IMR-90 (cell line): ENCODE measurements around the gene NRXN2. TPM values are rescaled to one million over a fixed set of nuclear protein-coding genes. Genes with fewer than 3 reads are reported as not detected.

Source experiments
- ATAC-seq: fragments of 200-7000 bp; cut with Tn5 transposase; 2 replicates; pipeline ENCODE4 v1.9.1; 2020; ENCODE audit warnings: low read depth, mild to moderate bottlenecking, moderate library complexity
- BruUV-seq: library from RNA; stranded (reverse); fragments of 400-500 nt; replicated peaks from 2 replicates; lab custom pipeline; 2021; lab: Mats Ljungman, UMichigan
- CTCF ChIA-PET: fragments of 300-600 bp; formaldehyde crosslinking; extraction: SDS; loops from one replicate; lab custom pipeline; 2021; ENCODE audit warnings: antibody characterized with exemption; lab: Yijun Ruan, JAX
- POLR2A ChIA-PET: fragments of 300-600 bp; sonication (Branson Sonifier 250); formaldehyde crosslinking; loops from one replicate; lab custom pipeline; 2022; ENCODE audit warnings: antibody characterized with exemption; ENCODE audit not compliant: unreplicated experiment; lab: Charles Lee
- DNase-seq: peaks from one replicate; pipeline ENCODE4 v3.0.0; 2013
- H2AFZ ChIP-seq: replicated peaks from 2 replicates; pipeline ENCODE3; 2013; ENCODE audit warnings: low read length, mild to moderate bottlenecking; ENCODE audit not compliant: poor library complexity
- H2AK5ac ChIP-seq: 2 replicates; pipeline ENCODE4 v1.6.1; 2013; ENCODE audit warnings: low read depth, low read length, inconsistent platforms
- H2AK9ac ChIP-seq: replicated peaks from 2 replicates; pipeline ENCODE3; 2013; ENCODE audit warnings: mild to moderate bottlenecking, low read depth, low read length, moderate library complexity; ENCODE audit not compliant: poor library complexity
- H2BK120ac ChIP-seq: 2 replicates; pipeline ENCODE4 v1.6.1; 2013; ENCODE audit warnings: low read depth, low read length, inconsistent platforms
- H2BK15ac ChIP-seq: 3 replicates; pipeline ENCODE4 v1.6.1; 2013; ENCODE audit warnings: low read depth, low read length, inconsistent platforms
- H2BK20ac ChIP-seq: 2 replicates; pipeline ENCODE4 v1.6.1; 2013; ENCODE audit warnings: low read depth, mild to moderate bottlenecking, inconsistent platforms, low read length, moderate library complexity
- H2BK5ac ChIP-seq: 2 replicates; pipeline ENCODE4 v1.6.1; 2013; ENCODE audit warnings: mild to moderate bottlenecking, low read depth, low read length, inconsistent platforms; ENCODE audit not compliant: poor library complexity, severe bottlenecking
- H3K14ac ChIP-seq: replicated peaks from 2 replicates; pipeline ENCODE4 v1.6.1; 2013; ENCODE audit warnings: low read depth, low read length, inconsistent platforms
- H3K18ac ChIP-seq: 2 replicates; pipeline ENCODE4 v1.6.1; 2013; ENCODE audit warnings: low read depth, low read length, control low read depth
- H3K23ac ChIP-seq: 2 replicates; pipeline ENCODE4 v1.6.1; 2013; ENCODE audit warnings: low read depth, low read length, inconsistent platforms
- H3K27ac ChIP-seq: 2 replicates; pipeline ENCODE4 v1.5.1; 2013; ENCODE audit warnings: mild to moderate bottlenecking, control low read depth, low read length; ENCODE audit not compliant: insufficient read depth
- H3K27me3 ChIP-seq: 2 replicates; pipeline ENCODE4 v1.6.1; 2013; ENCODE audit warnings: low read length; ENCODE audit not compliant: control insufficient read depth, insufficient read depth
- H3K36me3 ChIP-seq: 2 replicates; pipeline ENCODE4 v1.6.1; 2013; ENCODE audit warnings: low read length, mixed read lengths; ENCODE audit not compliant: control insufficient read depth, insufficient read depth
- H3K4ac ChIP-seq: 2 replicates; pipeline ENCODE4 v1.6.1; 2013; ENCODE audit warnings: low read depth, low read length, inconsistent platforms
- H3K4me1 ChIP-seq: 2 replicates; pipeline ENCODE4 v1.6.1; 2013; ENCODE audit warnings: low read length, mixed read lengths; ENCODE audit not compliant: control insufficient read depth, insufficient read depth
- H3K4me2 ChIP-seq: 2 replicates; pipeline ENCODE4 v1.6.1; 2013; ENCODE audit warnings: low read depth, mild to moderate bottlenecking, control low read depth, low read length, moderate library complexity
- H3K4me3 ChIP-seq: 2 replicates; pipeline ENCODE4 v1.5.1; 2013; ENCODE audit warnings: low read depth, mild to moderate bottlenecking, control low read depth, low read length, moderate library complexity; ENCODE audit not compliant: insufficient read depth
- H3K56ac ChIP-seq: 2 replicates; pipeline ENCODE4 v1.6.1; 2013; ENCODE audit warnings: low read length, inconsistent platforms; ENCODE audit not compliant: insufficient read depth; ENCODE audit errors: extremely low read depth
- H3K79me1 ChIP-seq, 2 experiments: 2 replicates each; pipeline ENCODE4 v1.6.1; 2013; ENCODE audit warnings: low read length in 2 of 2, inconsistent platforms in 1 of 2, low read depth in 1 of 2
- H3K9ac ChIP-seq: 2 replicates; pipeline ENCODE4 v1.6.1; 2013; ENCODE audit warnings: low read depth, low read length, control low read depth
- H3K9me1 ChIP-seq: 2 replicates; pipeline ENCODE4 v1.6.1; 2013; ENCODE audit warnings: low read length, inconsistent platforms; ENCODE audit not compliant: insufficient read depth
- H3K9me3 ChIP-seq: 2 replicates; pipeline ENCODE4 v1.6.1; 2013; ENCODE audit warnings: low read length; ENCODE audit not compliant: control insufficient read depth, insufficient read depth
- H4K20me1 ChIP-seq: 2 replicates; pipeline ENCODE4 v1.6.1; 2013; ENCODE audit warnings: low read length, inconsistent platforms; ENCODE audit not compliant: insufficient read depth
- H4K5ac ChIP-seq: 2 replicates; pipeline ENCODE4 v1.6.1; 2013; ENCODE audit warnings: mild to moderate bottlenecking, low read depth, low read length, control low read depth
- H4K8ac ChIP-seq, 2 experiments: 2 replicates each; pipeline ENCODE4 v1.6.1; 2013; ENCODE audit warnings: low read depth in 2 of 2, low read length in 2 of 2, control low read depth in 1 of 2, inconsistent platforms in 1 of 2
- H4K91ac ChIP-seq: 2 replicates; pipeline ENCODE4 v1.6.1; 2013; ENCODE audit warnings: low read depth, low read length, inconsistent platforms; ENCODE audit not compliant: insufficient read depth
- CTCF ChIP-seq: conservative IDR thresholded peaks from 2 replicates; pipeline ENCODE4 v1.5.1; 2012; ENCODE audit warnings: mild to moderate bottlenecking, low read depth, low read length, improper control_type of control experiment
- NFE2L2 ChIP-seq: fragments of 150-350 bp; IDR thresholded peaks from 2 replicates; pipeline ENCODE4 v1.6.1; 2016; ENCODE audit warnings: low read depth, mild to moderate bottlenecking, low read length
- RAD21 ChIP-seq: IDR thresholded peaks from 2 replicates; pipeline ENCODE4 v1.6.1; 2012; ENCODE audit warnings: low read length, improper control_type of control experiment
- RCOR1 ChIP-seq: IDR thresholded peaks from 2 replicates; pipeline ENCODE4 v1.6.1; 2012; ENCODE audit warnings: mild to moderate bottlenecking, low read length, improper control_type of control experiment; ENCODE audit not compliant: insufficient replicate concordance
- SMC3 ChIP-seq: fragments of 150-350 bp; IDR thresholded peaks from 2 replicates; pipeline ENCODE4 v1.6.1; 2016; ENCODE audit warnings: low read depth, mild to moderate bottlenecking, antibody characterized with exemption, low read length, moderate library complexity
- USF2 ChIP-seq: fragments of 150-350 bp; IDR thresholded peaks from 2 replicates; pipeline ENCODE4 v1.6.1; 2017; ENCODE audit warnings: mild to moderate bottlenecking, antibody characterized with exemption, low read length, low read depth
- WGBS, 2 experiments: methylation state at CpG; one replicate each; pipeline versions ENCODE4 v1.1.5 to v1.1.7; 2013; ENCODE audit warnings: missing lambda C conversion rate in 2 of 2; ENCODE audit not compliant: insufficient read length in 1 of 2; ENCODE audit errors: extremely low coverage in 2 of 2; 5-methylcytosine and 5-hydroxymethylcytosine counted together
- dilution Hi-C: fragments of 300-500 bp; cut with HindIII; formaldehyde crosslinking; loops from one replicate; pipeline ENCODE4 v1.14.3; 2018; ENCODE audit warnings: low sequenced_read_pairs; ENCODE audit not compliant: unreplicated experiment
- in situ Hi-C: fragments of 300-500 bp; cut with MboI; formaldehyde crosslinking; loops from 3 replicates; pipeline ENCODE4 v1.14.3; 2019; ENCODE audit warnings: low sequenced_read_pairs, inconsistent platforms, mixed read lengths
- intact Hi-C: fragments of 100-400 bp; cut with micrococcal nuclease; formaldehyde crosslinking; loops from 2 replicates; pipeline ENCODE4 v1.10.0; 2022
- polyA plus RNA-seq, 3 experiments: library from polyadenylated mRNA; depleted of rRNA; stranded (reverse); fragments of >200 nt; gene quantifications; 2 replicates each; pipeline ENCODE4 v1.2.3, GENCODE V29; 2012; ENCODE audit warnings: low replicate concordance in 1 of 3
- total RNA-seq: library from RNA; depleted of rRNA; stranded (reverse); fragments of >200 nt; gene quantifications from 2 replicates; pipeline ENCODE4 v1.2.3, GENCODE V29; 2012

Gene NRXN2
- total and polyA plus RNA-seq, 2 of the 4 experiments (the other 2 are of a cell fraction): 0.18 to 0.22 TPM

GRCh38 chr11:64649291-64649697 lies 73.7 kb downstream of the NRXN2 start:
- no TSS peak for BruUV-seq
- 86% methylated on average over 1 of the region's 6 CpGs; no CpG with 5 or more reads in 1 of the 2 experiments for WGBS, 2 experiments
- in situ Hi-C loops: no loop called here

More at GRCh38 chr11:64649291-64649697, 73.7 kb downstream of the NRXN2 start:
- dilution Hi-C loops (no loop called here), intact Hi-C loops (loop anchor here (1.0 kb wide), 1 partner anchor 96 kb away; no protein-coding TSS in a partner anchor)
- DNase-seq: no peak
- Histone ChIP-seq H2BK120ac (no peak overlapping the region), H3K18ac (no peak overlapping the region), H2BK5ac (no peak overlapping the region), H3K4me2 (no peak overlapping the region), H4K5ac (no peak overlapping the region), H3K9me1 (no peaks in the 10 kb centered on the region), H2AK9ac (no peak overlapping the region), H3K4ac (no peak overlapping the region), H3K9ac (no peak overlapping the region), H3K23ac (no peak overlapping the region), H3K27ac (no peak overlapping the region), H2AFZ (no peak overlapping the region), H3K36me3 (no peaks in the 10 kb centered on the region), H2BK20ac (no peak overlapping the region), H3K4me1 (no peaks in the 10 kb centered on the region), H4K8ac (no peak overlapping the region), H2BK15ac (no peak overlapping the region), H3K79me1 (no peaks in the 10 kb centered on the region), H2AK5ac (no peak overlapping the region), H3K9me3 (no peaks in the 10 kb centered on the region), H4K20me1 (no peaks in the 10 kb centered on the region; the same call in 1 of the 2 replicates), H4K91ac (no peak overlapping the region), H3K4me3 (no peak overlapping the region), H3K27me3 (peaks cover 66% of the 10 kb centered on the region), H3K14ac (no peak overlapping the region), H3K56ac (no peak overlapping the region)
- CTCF ChIA-PET: interaction anchor here (2.0 to 2.3 kb wide), 2 partner anchors 10 to 39 kb away, joined by 9 read pairs; no protein-coding TSS in a partner anchor
- no peak for ATAC-seq
- TF ChIP-seq SMC3 (peak; percentile 29), RCOR1 (no peak), CTCF (peak; percentile 42), NFE2L2 (no peak), RAD21 (0 out of 2 replicates have a peak, but pooled peaks have one; percentile 37), USF2 (no peak)
- POLR2A ChIA-PET: no interaction called here
